ENCODE results near the gene SLC22A4.
A peak's percentile ranks its signal among the peaks of the same experiment; 100 is the strongest.

The SLC22A4 gene

GRCh38 chr5:132272311-132273210 lies 21.6 kb upstream of the SLC22A4 start:
- intact Hi-C loops (cut with DNase I): no loop called here
- peak in 6 of 10 donors; percentile 37 to 88 (median 57) for DNase-seq

- intact Hi-C loops (cut with DNase I): no loop called here
- no peak for DNase-seq
These were observed 20.6 kb upstream of the SLC22A4 start for GRCh38 chr5:132273631-132274030.

GRCh38 chr5:132274050-132274792 lies 20.0 kb upstream of the SLC22A4 start:
- peak in 1 of 10 donors; percentile 55 for DNase-seq
- intact Hi-C loops (cut with DNase I): no loop called here

GRCh38 chr5:132275367-132276220 lies 18.6 kb upstream of the SLC22A4 start:
- DNase-seq: peak in 1 of 10 donors; percentile 67
- intact Hi-C loops (cut with DNase I): no loop called here

GRCh38 chr5:132277256-132277655 lies 16.9 kb upstream of the SLC22A4 start:
- intact Hi-C loops (cut with DNase I): no loop called here
- DNase-seq: no peak

- peak in 1 of 10 donors; percentile 28 for DNase-seq
- intact Hi-C loops (cut with DNase I): no loop called here
These were observed 16.0 kb upstream of the SLC22A4 start for GRCh38 chr5:132277971-132278853.

GRCh38 chr5:132279801-132280200 lies 14.4 kb upstream of the SLC22A4 start:
- DNase-seq: peak in 1 of 10 donors; percentile 24
- intact Hi-C loops (cut with DNase I): no loop called here

- DNase-seq: no peak
- intact Hi-C loops (cut with DNase I): no loop called here
These were observed 13.6 kb upstream of the SLC22A4 start for GRCh38 chr5:132280371-132281240.

GRCh38 chr5:132281856-132282614 lies 12.2 kb upstream of the SLC22A4 start:
- no peak for DNase-seq
- intact Hi-C loops (cut with DNase I): no loop called here

GRCh38 chr5:132283423-132284043 lies 10.7 kb upstream of the SLC22A4 start:
- DNase-seq: peak in 1 of 10 donors; percentile 53
- intact Hi-C loops (cut with DNase I): no loop called here

GRCh38 chr5:132289097-132289496 lies 5.1 kb upstream of the SLC22A4 start:
- no peak for DNase-seq
- intact Hi-C loops (cut with DNase I): no loop called here

- no peak for DNase-seq
- intact Hi-C loops (cut with DNase I): no loop called here
These were observed 3.2 kb upstream of the SLC22A4 start for GRCh38 chr5:132291026-132291425.

GRCh38 chr5:132293066-132293991 lies 865 bp upstream of the SLC22A4 start:
- intact Hi-C loops (cut with DNase I): no loop called here
- DNase-seq: peak; percentile 77 to 98 (median 85)

GRCh38 chr5:132294728-132295504 lies 722 bp downstream of the SLC22A4 start:
- DNase-seq: peak in 4 of 10 donors; percentile 24 to 89 (median 62)
- intact Hi-C loops (cut with DNase I): no loop called here

Data from posterior cingulate gyrus (tissue), 11 donors.